Kidney (tissue), 14 donors: ENCODE results near the gene TRAPPC5. TPM values are rescaled to one million over a fixed set of nuclear protein-coding genes. Genes with fewer than 3 reads are reported as not detected.
A peak's percentile ranks its signal among the peaks of the same experiment; 100 is the strongest.

Experiments
- DNase-seq, 5 donors: peaks; one replicate each; pipeline ENCODE4 v3.0.0-alpha.2; 2013 to 2020
- FAIRE-seq: peaks from 2 replicates; lab custom pipeline; 2012; peaks lifted over from hg19 to GRCh38; lab: Jason Lieb, UNC
- H3K27ac ChIP-seq, 2 donors: one replicate each; pipeline ENCODE4 v1.7.0; 2013; ENCODE audit warnings: low read depth in 2 of 2, low read length in 2 of 2, inconsistent platforms in 1 of 2
- H3K27me3 ChIP-seq: one replicate; pipeline ENCODE4 v1.7.1; 2013; ENCODE audit warnings: low read length, inconsistent platforms; ENCODE audit not compliant: control insufficient read depth, insufficient read depth
- H3K36me3 ChIP-seq, 3 donors: one replicate each; pipeline versions ENCODE4 v1.7.0 to v1.7.1; 2013; ENCODE audit warnings: low read length in 3 of 3, control low read depth in 1 of 3, inconsistent platforms in 1 of 3; ENCODE audit not compliant: insufficient read depth in 3 of 3, control insufficient read depth in 2 of 3
- H3K4me1 ChIP-seq, 3 donors: one replicate each; pipeline versions ENCODE4 v1.7.0 to v1.7.1; 2013; ENCODE audit warnings: low read length in 3 of 3, inconsistent platforms in 1 of 3, low read depth in 1 of 3; ENCODE audit not compliant: control insufficient read depth in 2 of 3, insufficient read depth in 2 of 3
- H3K4me3 ChIP-seq, 3 donors: one replicate each; pipeline versions ENCODE4 v1.7.0 to v1.8.1; 2013; ENCODE audit warnings: low read length in 3 of 3, control low read depth in 1 of 3, inconsistent platforms in 1 of 3
- H3K9ac ChIP-seq, 3 donors: one replicate each; pipeline versions ENCODE4 v1.7.0 to v1.7.1; 2013; ENCODE audit warnings: low read length in 3 of 3, control low read depth in 1 of 3, inconsistent platforms in 1 of 3
- H3K9me3 ChIP-seq, 3 donors: one replicate each; pipeline versions ENCODE4 v1.7.0 to v1.7.1; 2013; ENCODE audit warnings: low read length in 3 of 3, control low read depth in 1 of 3, inconsistent platforms in 1 of 3; ENCODE audit not compliant: control insufficient read depth in 2 of 3, insufficient read depth in 1 of 3
- intact Hi-C: fragments of 100-400 bp; cut with DNase I; formaldehyde crosslinking; loops from one replicate; pipeline ENCODE4 v1.11.1; 2022
- polyA plus RNA-seq: library from polyadenylated mRNA; stranded (reverse); fragments of 350-450 nt; fragmentation: Illumina TruSeq; extraction: RNeasy Lipid Tissue Mini Kit (QIAGEN cat#74804); gene quantifications from one replicate; pipeline ENCODE4 v1.2.3, GENCODE V29; 2014; ENCODE audit warnings: low read depth, low replicate concordance; ENCODE audit not compliant: insufficient read depth
- total RNA-seq: library from RNA; stranded (reverse); fragmentation: NEBNext Ultra II Directional; extraction: Animal tissue kit (Norgen Biotek cat#: 25700); gene quantifications from one replicate; pipeline ENCODE4 v1.2.1, GENCODE V29; 2021
- TF ChIP-seq, protein P1 (sequence below): IDR thresholded peaks from 3 replicates; pipeline ENCODE4 v1.5.1; 2012; ENCODE audit warnings: mild to moderate bottlenecking, moderate library complexity, borderline replicate concordance; ENCODE audit not compliant: insufficient read depth; ENCODE audit errors: extremely low read depth
- donor health status: control.
- donor health status: control.
- donor health status: control.
- donor health status: control.
- donor health status: control.
- donor health status: DM: yes; HTN: yes; CAD: no.
- donor health status: Normal renal cell carcinoma (clear cell type).

TRAPPC5 gene
- total and polyA plus RNA-seq, 2 donors from 2014 or later: 82.6 to 222 TPM

- H3K27me3 ChIP-seq: peaks cover 18% of the 10 kb centered on the region
- FAIRE-seq: no peak
Observed at GRCh38 chr19:7731615-7732014, 51.0 kb downstream of the TRAPPC5 start.

DNA sequence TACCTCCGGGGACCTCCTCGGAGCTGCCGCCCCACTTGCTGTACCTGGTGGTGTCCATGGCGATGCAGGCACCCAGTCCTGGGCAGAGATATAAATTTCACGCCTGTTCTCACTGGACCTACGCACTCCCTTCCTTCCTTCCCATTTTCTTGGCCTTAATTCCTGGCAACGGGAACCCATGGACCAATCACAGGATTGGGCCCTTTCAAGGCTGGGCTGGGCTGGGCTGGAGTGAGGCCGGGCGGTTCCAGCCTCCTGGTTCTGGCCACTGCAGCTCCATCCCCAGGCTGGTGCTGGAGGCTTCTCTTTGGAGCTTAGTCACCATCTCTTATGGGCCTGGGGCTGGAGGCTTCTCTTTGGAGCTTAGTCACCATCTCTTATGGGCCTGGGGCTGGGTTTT lies 51.4 kb downstream of the TRAPPC5 start, which contains the start of gene CLEC4G:
Gene CLEC4G (minus strand): TSS at position 66 of the 400 bp plus-strand sequence. CDS start 8 bp downstream, at position 58.
- Histone ChIP-seq H3K4me3 (no peak within 1 kb of the TSS), H3K27me3 (peaks cover 18% of the 10 kb centered on the region), H3K27ac (no peak within 1 kb of the TSS), H3K9ac (no peak within 1 kb of the TSS), H3K36me3 (no peaks in the 10 kb centered on the region), H3K4me1 (no peaks in the 10 kb centered on the region), H3K9me3 (no peaks in the 10 kb centered on the region)
- intact Hi-C loops: no loop called here
- FAIRE-seq (no peak), DNase-seq (peak in 1 of 5 donors; percentile 20)
- TF ChIP-seq, protein P1, sequence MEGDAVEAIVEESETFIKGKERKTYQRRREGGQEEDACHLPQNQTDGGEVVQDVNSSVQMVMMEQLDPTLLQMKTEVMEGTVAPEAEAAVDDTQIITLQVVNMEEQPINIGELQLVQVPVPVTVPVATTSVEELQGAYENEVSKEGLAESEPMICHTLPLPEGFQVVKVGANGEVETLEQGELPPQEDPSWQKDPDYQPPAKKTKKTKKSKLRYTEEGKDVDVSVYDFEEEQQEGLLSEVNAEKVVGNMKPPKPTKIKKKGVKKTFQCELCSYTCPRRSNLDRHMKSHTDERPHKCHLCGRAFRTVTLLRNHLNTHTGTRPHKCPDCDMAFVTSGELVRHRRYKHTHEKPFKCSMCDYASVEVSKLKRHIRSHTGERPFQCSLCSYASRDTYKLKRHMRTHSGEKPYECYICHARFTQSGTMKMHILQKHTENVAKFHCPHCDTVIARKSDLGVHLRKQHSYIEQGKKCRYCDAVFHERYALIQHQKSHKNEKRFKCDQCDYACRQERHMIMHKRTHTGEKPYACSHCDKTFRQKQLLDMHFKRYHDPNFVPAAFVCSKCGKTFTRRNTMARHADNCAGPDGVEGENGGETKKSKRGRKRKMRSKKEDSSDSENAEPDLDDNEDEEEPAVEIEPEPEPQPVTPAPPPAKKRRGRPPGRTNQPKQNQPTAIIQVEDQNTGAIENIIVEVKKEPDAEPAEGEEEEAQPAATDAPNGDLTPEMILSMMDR: no peak

More at GRCh38 chr19:7731615-7732014, 51.0 kb downstream of the TRAPPC5 start:
- TF ChIP-seq, protein P1: no peak
- Histone ChIP-seq H3K9ac (no peak overlapping the region), H3K36me3 (no peaks in the 10 kb centered on the region), H3K9me3 (no peaks in the 10 kb centered on the region), H3K27ac (no peak overlapping the region), H3K4me3 (no peak overlapping the region), H3K4me1 (no peaks in the 10 kb centered on the region)
- peak in 1 of 5 donors; percentile 34 for DNase-seq
- intact Hi-C loops: no loop called here

GRCh38 chr19:7733376-7733775 lies 52.7 kb downstream of the TRAPPC5 start:
- Histone ChIP-seq H3K9me3 (no peaks in the 10 kb centered on the region), H3K27me3 (peaks cover 17% of the 10 kb centered on the region), H3K4me1 (no peaks in the 10 kb centered on the region), H3K27ac (no peak overlapping the region), H3K36me3 (no peaks in the 10 kb centered on the region), H3K9ac (no peak overlapping the region), H3K4me3 (no peak overlapping the region)
- FAIRE-seq: no peak
- peak in 1 of 5 donors; percentile 19 for DNase-seq
- intact Hi-C loops: no loop called here
- TF ChIP-seq, protein P1: no peak
